ENCODE measurements around the gene NT5DC4. TPM values are rescaled to one million over a fixed set of nuclear protein-coding genes. Genes with fewer than 3 reads are reported as not detected.

Gene NT5DC4
- total RNA-seq, 2 experiments from 2014 or later = not detected

DNA sequence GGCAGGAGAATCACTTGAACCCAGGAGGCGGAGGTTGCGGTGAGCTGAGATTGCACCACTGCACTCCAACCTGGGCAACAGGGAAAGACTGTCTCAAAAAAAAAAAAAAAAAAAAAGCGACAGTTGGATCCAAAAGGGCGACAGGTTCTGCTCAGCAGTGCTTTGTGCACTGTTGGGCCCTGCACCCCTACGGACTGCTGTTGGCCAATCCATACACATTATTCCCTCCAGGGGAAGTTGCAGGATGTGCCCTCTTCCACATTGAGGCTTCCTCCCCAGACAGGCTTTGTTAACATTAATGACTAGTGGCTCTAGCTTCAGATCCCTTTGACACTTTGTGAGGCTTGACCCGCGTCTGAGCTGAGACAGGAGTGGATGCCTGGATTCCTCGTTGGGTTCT is 9.4 kb downstream of the NT5DC4 start:
- ChIA-PET CTCF (interaction anchor here (0.6 to 6.9 kb wide), 2 partner anchors 101 to 156 kb away, joined by 3 to 131 read pairs; no protein-coding TSS in a partner anchor), POLR2A (no interaction called here)

DNA sequence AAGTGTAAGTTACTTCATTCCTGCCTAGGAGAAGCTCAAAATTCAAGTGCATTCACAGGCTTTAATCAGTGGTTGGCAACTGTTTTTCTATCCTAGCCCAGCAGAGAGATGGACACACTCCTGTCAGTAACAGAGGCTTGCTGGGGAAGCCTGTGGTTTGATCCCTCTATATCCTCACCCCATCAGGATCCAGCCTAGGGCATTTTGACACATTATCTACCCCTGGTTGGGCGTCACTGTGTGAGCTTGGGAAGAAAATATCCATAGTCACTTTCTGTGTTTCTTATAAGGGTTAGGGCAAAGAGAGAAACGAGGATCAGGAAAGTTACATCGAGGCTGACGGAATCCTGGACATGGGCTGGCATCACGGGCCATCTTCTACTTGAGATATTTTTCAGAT is 10.0 kb downstream of the NT5DC4 start:
- ChIA-PET POLR2A (no interaction called here), CTCF (no interaction called here)

DNA sequence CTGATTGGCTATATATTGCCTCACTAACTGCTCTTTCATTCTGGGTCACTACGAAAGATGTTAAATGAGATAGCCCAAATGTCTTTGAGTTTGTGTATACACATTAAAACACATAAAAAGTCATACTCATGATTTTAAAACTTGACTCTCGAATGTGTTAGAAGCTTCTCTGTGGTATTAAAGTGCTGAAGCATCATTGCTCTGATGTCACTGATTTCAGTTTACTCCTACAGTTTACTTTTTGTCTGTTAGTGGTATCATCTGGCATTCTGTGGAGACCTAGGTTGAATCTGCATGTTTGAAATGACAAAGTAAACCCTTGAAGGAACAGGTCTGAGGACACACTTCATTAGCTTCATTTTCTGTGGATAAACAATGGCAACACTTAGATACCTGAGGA is 10.7 kb downstream of the NT5DC4 start:
- POLR2A ChIA-PET = no interaction called here
- CTCF ChIA-PET = interaction anchor here (0.6 kb wide), 1 partner anchor 778 kb away, joined by 3 read pairs; no protein-coding TSS in a partner anchor

DNA sequence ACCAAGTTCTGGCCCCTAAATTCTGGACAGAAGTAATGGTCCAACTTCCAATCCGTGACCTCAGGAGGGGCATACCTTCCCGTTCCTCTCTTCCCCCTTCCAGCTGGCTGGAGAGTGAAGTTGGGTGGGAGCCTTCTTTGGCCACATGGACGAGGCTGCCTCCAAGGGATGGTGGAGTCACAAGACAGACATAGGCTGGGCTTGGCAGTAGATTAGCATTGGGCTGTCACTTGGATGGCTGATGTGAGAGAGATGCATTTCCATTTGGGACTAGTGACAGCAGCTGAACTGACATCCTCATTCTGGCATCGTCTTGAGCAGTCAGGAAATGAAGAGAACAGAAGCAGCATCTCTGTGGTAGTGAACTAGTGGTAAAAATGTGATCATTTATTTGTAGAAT is 12.6 kb downstream of the NT5DC4 start:
- ChIA-PET POLR2A (no interaction called here), CTCF (interaction anchor here (1.8 kb wide), 1 partner anchor 16 kb away, joined by 4 read pairs; no protein-coding TSS in a partner anchor)

DNA sequence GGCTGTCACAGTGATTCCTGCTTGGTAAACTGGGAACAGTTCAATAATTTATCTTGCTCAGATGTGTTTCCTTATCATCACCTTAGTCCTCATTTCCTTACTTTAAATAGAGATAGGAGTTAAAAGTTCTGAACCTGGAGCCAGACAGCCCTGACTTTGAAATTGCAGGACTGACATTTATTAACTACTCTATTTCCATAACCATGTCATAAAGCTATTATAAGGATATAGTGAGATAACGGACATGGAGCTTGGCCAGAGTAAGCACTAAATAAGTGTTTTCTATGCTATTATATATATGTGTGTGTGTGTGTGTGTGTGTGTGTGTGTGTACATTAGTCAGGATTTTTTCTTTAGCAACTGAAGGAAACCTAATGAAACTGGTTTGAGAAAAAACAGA is 13.1 kb downstream of the NT5DC4 start:
- CTCF ChIA-PET = interaction anchor here (1.8 kb wide), 1 partner anchor 15 kb away, joined by 4 read pairs; no protein-coding TSS in a partner anchor
- POLR2A ChIA-PET = no interaction called here

DNA sequence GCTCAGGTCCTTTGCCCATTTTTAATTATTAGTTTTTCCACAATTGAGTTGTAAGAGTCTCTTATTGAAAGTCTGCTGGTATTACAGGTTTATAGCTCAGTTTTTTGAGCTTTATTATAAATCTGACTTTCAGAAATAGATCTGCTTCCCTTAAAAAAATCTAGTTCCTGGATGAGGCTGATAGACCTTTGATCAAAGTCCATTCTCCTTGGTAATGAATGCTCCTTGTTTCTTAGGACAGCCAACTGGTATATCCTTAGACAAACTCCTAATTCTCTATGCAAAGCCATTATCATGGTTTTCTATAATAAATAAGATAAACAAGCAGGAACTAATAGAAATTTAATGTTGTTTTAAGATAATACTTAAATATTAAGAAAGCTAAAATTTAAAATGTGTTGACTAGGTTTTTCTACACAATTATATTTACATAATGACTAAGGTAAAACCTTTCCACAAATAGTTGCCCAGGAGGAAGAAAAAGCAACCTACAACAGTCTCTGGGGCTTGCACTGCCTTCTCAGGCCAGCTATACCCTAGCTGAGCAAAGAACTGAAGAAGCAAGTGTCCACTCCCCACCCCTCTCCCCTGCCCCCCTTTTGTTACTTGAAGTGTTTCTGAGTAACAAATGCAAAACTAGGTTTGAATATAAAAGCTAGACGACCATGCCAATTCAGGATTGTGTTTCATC is 16.9 kb downstream of the NT5DC4 start:
- ChIA-PET POLR2A (no interaction called here), CTCF (interaction anchor here (1.2 to 2.9 kb wide), 3 partner anchors 12 to 221 kb away, joined by 3 to 12 read pairs (median 4); no protein-coding TSS in a partner anchor)

DNA sequence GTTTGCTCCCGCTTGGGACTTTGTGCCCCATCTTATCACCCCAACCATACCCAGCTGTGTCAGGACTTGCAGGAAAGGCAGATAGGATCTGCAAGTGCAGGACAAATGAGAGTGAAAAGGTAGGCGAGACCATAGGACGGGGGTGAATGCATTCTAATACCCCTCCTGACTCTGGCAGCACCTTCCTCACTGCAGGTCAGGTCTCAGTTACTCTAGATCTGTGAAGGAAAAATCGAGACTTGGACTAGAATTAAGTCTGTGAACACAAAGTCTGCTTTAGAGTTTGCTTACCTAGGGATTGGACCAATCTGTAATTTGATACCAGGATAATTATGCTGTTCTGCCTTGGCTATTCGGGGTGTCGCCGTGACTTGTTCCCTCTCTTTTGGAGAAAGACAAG is 19.7 kb downstream of the NT5DC4 start:
- ChIA-PET POLR2A (no interaction called here), CTCF (interaction anchor here (1.4 to 2.3 kb wide), 3 partner anchors 9 to 144 kb away, joined by 4 to 6 read pairs (median 5); no protein-coding TSS in a partner anchor)

DNA sequence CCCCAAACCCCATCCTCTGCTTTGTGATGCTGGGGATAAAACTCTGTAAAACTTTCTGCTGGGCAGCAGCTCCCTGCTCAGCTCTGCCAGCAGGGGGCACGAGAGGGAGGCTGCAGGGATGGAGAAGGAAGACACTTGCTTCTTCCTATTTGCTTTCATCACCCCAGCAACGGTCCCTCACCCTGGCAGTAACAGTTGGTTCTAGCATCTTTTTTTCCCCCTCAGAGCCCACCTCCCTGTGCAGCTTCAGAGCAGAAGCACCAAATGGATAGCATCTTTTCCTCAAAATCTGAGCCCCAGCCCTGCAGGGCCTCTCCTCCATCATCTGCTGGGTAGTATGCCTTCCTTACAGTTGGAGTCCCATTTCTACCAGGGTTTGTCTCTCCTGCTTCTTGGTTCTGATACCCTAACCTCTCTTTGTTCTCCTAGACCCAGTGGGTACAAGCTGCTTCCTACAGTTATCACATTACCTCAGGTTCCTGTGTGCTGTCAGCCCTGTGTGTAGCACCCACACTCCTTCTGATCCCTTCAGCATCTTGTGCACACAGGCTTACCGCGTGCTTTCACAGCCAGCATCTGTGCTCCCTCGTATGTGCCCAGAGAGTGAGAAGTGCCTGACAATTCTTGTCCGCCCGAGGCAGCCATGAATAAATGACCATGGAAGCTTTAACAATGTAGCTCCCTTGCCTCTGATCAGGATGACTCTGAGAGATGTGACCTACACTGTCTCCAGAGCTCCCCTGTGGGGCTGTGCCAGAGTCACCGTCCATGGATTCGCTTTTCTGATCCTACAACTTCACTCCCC is 29.1 kb downstream of the NT5DC4 start:
- CTCF ChIA-PET = interaction anchor here (0.5 to 4.0 kb wide), 26 partner anchors 9 to 209 kb away, joined by 3 to 52 read pairs (median 4); partner anchors contain the start of genes CHCHD5 and CKAP2L
- POLR2A ChIA-PET = no interaction called here

DNA sequence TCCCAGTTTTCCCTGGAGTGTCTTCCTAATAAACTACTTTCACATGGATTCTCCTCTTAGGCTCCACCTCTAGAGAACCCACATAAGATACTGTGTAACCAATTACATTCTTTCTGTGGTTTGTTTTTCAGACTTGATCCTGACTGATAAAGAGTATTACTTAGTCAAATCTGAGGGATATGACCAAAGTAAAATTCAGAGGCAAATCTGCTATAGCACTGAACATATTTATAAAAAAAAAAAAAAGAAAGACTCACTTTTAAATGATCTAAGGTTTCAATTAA is 29.7 kb downstream of the NT5DC4 start:
- ChIA-PET POLR2A (interaction anchor here (0.6 kb wide), 1 partner anchor 284 kb away, joined by 3 read pairs; no protein-coding TSS in a partner anchor), CTCF (interaction anchor here (1.4 to 4.0 kb wide), 11 partner anchors 9 to 191 kb away, joined by 3 to 52 read pairs (median 6); partner anchors contain the start of gene CHCHD5)

DNA sequence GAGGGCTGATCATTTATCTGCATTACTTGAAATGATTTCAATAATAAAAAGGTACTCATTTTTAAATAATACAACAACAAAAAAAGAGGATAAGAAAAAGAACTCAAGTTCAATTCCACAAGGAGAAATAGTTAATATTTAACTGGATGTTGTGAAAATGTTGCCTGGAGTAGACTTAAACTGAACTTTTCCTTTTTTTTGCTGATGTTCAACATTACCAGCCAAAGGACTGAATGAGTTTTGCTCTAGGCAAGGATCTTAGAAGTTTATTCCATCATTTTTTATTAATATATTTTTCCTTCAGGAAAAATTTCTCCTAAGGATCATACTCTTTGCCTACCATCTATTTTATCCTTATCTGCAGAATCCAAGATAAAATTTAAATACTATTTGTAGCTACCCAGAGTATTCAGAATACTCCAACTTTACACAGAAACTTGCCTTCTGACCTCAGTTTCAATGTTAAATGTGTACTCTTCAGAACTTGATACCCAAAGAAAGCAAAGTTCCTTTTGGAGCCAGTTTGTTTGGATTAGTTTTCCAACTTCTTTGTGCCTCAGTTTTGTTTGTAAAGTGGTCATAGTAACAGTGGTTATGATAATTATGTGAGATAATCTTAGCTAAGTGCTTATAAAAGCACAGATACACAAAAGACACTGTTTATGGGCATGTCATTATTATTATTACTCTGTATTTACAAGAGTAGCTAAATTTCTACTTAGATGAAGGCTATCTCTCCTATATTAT is 30.8 kb downstream of the NT5DC4 start:
- CTCF ChIA-PET = interaction anchor here (1.2 to 4.0 kb wide), 4 partner anchors 31 to 190 kb away, joined by 4 to 52 read pairs (median 10); no protein-coding TSS in a partner anchor

DNA sequence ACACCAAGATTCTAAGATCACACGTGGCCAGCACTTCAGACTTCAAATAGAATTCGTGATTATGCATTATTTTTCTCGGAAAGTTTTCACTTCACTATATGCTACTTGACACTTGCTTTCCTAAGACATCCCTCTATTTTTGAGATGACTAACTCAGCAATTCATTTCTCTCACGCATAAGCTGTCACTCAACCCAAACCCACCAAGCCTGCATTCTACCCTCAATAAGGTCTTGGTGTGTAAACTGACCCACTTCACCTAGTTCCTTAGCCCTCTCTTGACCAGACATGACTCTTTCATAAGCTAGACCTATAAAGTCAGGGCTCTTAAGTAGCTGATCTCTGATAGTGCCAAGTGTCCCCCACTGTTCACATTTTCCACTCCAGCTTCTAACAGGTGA is 31.8 kb downstream of the NT5DC4 start:
- CTCF ChIA-PET = interaction anchor here (0.9 to 2.0 kb wide), 3 partner anchors 132 to 189 kb away, joined by 4 to 8 read pairs (median 4); no protein-coding TSS in a partner anchor
- POLR2A ChIA-PET = no interaction called here

More for the DNA sequence above, 30.8 kb downstream of the NT5DC4 start:
- POLR2A ChIA-PET = no interaction called here

DNA sequence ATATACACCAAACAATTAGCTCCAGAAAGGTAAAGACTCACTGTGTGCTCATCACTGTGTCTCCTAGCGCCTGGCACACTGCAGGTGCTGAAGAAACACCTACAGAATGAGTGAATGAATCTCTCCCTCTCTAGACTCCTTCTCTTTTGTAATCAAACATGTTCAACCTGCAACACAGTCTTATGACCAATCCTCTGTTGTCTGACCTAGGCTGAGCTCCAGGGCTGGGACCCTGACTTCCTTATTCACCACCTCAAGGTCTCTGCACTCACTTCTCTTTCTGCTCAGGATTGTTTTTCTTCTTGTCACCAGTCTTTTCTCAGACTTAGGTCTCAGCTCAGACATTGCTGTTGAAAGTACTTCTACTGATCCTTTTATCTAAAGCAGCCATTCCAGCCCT is 33.7 kb downstream of the NT5DC4 start:
- CTCF ChIA-PET = no interaction called here

DNA sequence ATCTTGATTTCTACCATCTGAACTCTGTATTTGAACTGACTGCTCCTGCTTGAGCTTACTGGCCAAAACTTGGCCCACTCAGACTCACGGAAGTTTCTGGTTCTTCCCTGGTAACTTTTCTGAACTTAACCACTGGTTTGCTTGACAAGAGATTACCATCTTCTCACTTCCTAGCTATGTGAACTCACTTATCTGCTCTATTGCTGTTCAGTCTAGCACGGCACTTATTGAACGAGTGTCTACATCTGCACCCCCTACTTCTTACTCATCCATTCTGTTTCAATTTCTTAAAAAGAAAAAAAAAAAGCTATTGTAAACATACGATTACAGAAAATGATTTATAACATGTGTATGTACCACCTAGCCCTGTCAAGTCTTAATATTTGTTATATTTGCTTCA is 34.6 kb downstream of the NT5DC4 start:
- ChIA-PET POLR2A (no interaction called here), CTCF (no interaction called here)

More for the DNA sequence above, 33.7 kb downstream of the NT5DC4 start:
- POLR2A ChIA-PET = no interaction called here

DNA sequence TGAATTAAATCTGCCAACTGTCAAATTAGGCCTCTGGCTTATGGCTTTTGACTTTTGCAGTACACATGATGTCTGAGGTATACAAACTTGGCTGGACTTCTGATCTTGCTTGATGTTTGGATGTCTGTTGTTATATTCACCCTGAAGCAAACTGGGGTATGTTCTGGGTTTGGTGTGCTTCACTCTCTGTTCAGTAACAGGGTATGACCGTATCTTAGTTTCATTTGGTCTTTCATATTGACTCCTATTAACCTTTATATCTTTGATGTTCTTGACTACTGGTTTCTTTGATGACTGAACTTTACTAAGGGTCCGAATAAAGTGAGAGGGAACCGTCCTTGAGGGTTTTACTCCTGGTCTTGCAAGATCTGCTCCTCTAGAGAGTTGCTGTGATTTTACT is 35.4 kb downstream of the NT5DC4 start:
- ChIA-PET POLR2A (no interaction called here), CTCF (no interaction called here)

DNA sequence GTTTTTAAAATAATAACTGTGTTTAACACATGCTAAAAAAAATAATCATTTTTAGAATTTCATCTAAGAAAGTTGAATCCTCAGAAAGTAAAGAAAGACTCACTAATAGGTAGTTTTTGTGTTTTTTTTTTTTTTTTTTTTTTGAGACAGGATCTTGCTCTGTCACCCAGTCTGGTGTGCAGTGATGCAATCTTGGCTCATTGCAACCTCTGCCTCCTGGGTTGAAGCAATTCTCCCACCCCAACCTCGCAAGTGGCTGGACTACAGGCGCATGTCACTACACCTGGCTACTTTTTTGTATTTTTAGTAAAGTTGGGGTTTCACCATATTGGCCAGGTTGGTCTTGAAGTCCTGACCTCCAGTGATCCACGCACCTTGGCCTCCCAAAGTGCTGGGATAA is 36.4 kb downstream of the NT5DC4 start:
- ChIA-PET POLR2A (no interaction called here), CTCF (no interaction called here)

DNA sequence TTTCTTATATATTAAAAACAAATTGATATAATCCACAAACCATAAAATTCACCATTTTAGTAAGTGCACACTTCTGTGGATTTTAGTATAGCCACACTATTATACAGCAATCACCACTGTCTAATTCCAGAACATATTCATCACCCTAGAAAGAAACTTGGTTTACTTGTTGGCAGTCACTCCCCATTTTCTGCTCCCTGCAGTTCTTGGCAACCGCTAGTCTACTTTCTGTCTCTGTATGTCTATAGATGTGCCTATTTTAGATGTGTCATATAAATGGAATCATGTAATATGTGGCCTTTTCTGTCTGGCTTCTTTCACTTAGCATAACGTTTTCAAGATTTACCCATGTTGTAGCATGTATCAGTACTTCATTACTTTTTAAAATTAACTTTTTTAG is 37.9 kb downstream of the NT5DC4 start:
- ChIA-PET POLR2A (no interaction called here), CTCF (no interaction called here)

DNA sequence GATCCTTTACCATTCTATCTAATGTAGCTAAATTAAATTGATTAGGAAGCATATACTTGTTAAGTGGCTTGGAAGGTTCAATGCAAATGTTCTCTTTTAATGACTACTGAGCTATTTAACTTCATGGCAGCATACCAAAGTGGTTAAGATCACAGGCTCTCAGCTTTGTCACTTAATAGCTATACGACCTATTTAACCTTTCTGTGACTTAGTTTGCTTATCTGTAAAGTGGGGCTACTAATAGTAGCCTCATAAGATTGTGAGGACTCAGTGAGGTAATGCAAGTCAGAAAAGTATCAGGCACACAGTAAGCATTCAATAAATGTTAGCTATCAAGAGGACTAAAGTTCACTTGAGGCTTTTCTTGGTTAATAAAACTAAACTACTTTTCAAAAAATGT is 39.3 kb downstream of the NT5DC4 start:
- ChIA-PET POLR2A (no interaction called here), CTCF (no interaction called here)

DNA sequence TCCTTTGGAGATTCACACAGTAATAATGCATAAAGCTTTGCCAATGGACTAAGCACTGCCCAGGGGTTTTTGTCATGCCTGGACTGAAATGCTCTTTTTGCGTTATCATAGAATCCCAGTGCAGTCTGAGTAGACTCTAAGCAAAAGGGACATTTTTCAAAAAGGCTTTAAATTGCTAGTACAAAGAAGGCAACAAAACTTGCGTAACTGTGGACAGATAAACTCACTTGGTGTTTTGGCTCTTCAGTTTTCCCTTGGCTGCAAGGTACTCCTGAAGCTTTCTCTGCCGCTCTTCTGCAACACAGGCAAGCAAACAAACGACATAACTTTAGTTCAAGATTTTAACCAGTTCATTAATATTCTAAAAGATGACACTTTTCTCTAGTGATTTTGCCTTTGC is 41.5 kb downstream of the NT5DC4 start:
- CTCF ChIA-PET = interaction anchor here (0.9 to 3.9 kb wide), 4 partner anchors 13 to 180 kb away, joined by 3 to 13 read pairs (median 4); no protein-coding TSS in a partner anchor
- POLR2A ChIA-PET = no interaction called here

DNA sequence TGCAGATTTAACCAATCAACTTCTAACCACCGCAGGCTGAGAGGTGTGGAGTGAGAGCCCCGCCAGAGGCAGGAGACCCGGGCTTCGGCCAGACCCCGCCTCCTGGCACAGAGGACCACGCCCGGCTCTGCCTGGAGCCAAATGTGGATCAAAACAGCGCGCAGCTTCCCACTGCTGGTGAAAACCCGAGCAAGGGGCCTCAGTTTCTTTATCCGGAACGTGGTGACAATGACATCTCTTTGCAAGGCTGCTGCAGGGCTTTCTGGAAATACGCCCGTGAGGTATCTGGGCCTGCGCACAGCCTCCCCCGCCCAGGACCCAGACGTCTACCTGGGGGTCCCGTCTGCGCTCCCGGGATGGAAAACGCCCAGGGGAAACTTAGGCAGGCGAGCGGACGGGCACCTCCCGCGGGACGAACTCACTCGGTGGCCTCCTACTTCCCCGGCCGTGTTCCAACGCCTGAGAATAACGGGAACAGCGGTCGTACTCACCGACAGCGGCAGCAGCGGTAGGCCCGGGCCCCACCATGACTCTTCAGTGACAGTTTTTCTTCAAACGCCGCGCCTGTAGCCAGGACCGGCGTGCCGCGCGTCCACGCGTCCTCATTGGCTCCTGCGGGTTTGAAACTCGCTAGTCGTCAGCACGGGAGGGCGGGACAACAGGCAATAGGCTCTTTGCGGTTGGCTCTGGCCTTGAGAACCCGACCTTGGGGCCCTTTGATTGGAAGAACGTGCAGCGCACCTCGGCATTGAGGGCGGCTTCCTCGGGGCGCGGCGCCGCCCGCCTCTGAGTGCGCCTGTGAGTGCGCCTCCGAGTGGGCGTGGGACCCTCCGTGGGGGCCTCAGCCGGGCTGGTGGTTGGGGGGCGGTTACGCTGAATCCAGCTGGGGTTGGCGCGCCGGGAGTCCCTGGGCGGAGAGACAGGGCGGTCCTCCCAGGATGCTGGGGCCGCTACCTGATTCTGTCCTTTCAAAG is 43.5 kb downstream of the NT5DC4 start, which contains the start of gene CKAP2L:
CKAP2L (minus strand) TSS at position 539 of the 974 bp plus-strand sequence; CDS start at position 528, 11 bp downstream.
- POLR2A ChIA-PET = no interaction called here

More for the DNA sequence above, 43.5 kb downstream of the NT5DC4 start, which contains the start of gene CKAP2L:
- CTCF ChIA-PET = interaction anchor here (3.9 kb wide), 1 partner anchor 15 kb away, joined by 13 read pairs; no protein-coding TSS in a partner anchor
